HepG2 (cell line): ENCODE data around the gene SECTM1. TPM values are rescaled to one million over a fixed set of nuclear protein-coding genes. Genes with fewer than 3 reads are reported as not detected.

ENCODE experiments used
- ATAC-seq: fragments of 200-7000 bp; cut with Tn5 transposase; 3 replicates; pipeline ENCODE4 v1.9.1; 2020; ENCODE audit warnings: mild to moderate bottlenecking, moderate library complexity
- BruUV-seq: library from RNA; stranded (reverse); fragments of 400-500 nt; replicated peaks from 2 replicates; lab custom pipeline; 2021; lab: Mats Ljungman, UMichigan
- CTCF ChIA-PET: fragments of 300-600 bp; formaldehyde crosslinking; extraction: SDS; loops from one replicate; lab custom pipeline; 2021; ENCODE audit warnings: low total read pairs, inconsistent platforms, low intra/inter-chr PET ratio; lab: Yijun Ruan, JAX
- POLR2A ChIA-PET: fragments of 350-600 bp; sonication (Branson Sonifier 250); formaldehyde crosslinking; loops from one replicate; lab custom pipeline; 2020; ENCODE audit warnings: antibody characterized with exemption, inconsistent platforms; lab: Yijun Ruan, JAX
- DNase-seq: peaks from one replicate; pipeline ENCODE4 v3.0.0-alpha.2; 2015; ENCODE audit warnings: low spot score
- FAIRE-seq: peaks from 3 replicates; lab custom pipeline; 2011; peaks lifted over from hg19 to GRCh38; lab: Jason Lieb, UNC
- H2AFZ ChIP-seq: one replicate; pipeline ENCODE4 v1.6.1; 2011; ENCODE audit warnings: low read length, inconsistent platforms
- H3K27ac ChIP-seq: fragments of 300-600 bp; 3 replicates; pipeline ENCODE4 v1.8.0; 2011; ENCODE audit warnings: mixed run types, mild to moderate bottlenecking, mixed read lengths, low read length, inconsistent platforms; ENCODE audit not compliant: insufficient read depth; ENCODE audit errors: extremely low read length
- H3K27me3 ChIP-seq, 2 experiments: fragments of 200-600 bp in 1 of 2; 2 replicates in 1 of 2; 3 replicates in 1 of 2; pipeline versions ENCODE4 v1.6.0 to v1.8.0; 2011; ENCODE audit warnings: low read length in 2 of 2, mild to moderate bottlenecking in 2 of 2, moderate library complexity in 2 of 2, inconsistent platforms in 1 of 2; ENCODE audit not compliant: insufficient read depth in 2 of 2, control insufficient read depth in 1 of 2
- H3K36me3 ChIP-seq, 2 experiments: fragments of 200-600 bp in 1 of 2; replicated peaks in 1 of 2; 2 replicates in 1 of 2; 3 replicates in 1 of 2; pipeline versions ENCODE4 v1.5.1 to v1.8.0; 2011; ENCODE audit warnings: low read length in 2 of 2, inconsistent platforms in 1 of 2; ENCODE audit not compliant: insufficient read depth in 2 of 2, control insufficient read depth in 1 of 2
- H3K4me1 ChIP-seq: 2 replicates; pipeline ENCODE4 v1.5.1; 2012; ENCODE audit warnings: low read length, inconsistent platforms; ENCODE audit not compliant: insufficient read depth
- H3K4me2 ChIP-seq: 2 replicates; pipeline ENCODE4 v1.6.0; 2011; ENCODE audit warnings: low read depth, low read length, inconsistent platforms
- H3K4me3 ChIP-seq, 3 experiments: fragments of 200-600 bp in 1 of 3; sonication (generic), shearing (Covaris generic) in 1 of 3; replicated peaks in 1 of 3; 2 replicates each; pipeline ENCODE4 v1.5.1; 2011 to 2016; ENCODE audit warnings: low read length in 3 of 3, inconsistent platforms in 2 of 3, low read depth in 2 of 3, mild to moderate bottlenecking in 2 of 3, control low read depth in 1 of 3, mixed read lengths in 1 of 3; ENCODE audit not compliant: insufficient read depth in 1 of 3
- H3K79me2 ChIP-seq: one replicate; pipeline ENCODE4 v1.6.1; 2011; ENCODE audit warnings: low read length, inconsistent platforms; ENCODE audit not compliant: insufficient read depth
- H3K9ac ChIP-seq: 2 replicates; pipeline ENCODE4 v1.6.0; 2011; ENCODE audit warnings: mild to moderate bottlenecking, low read depth, low read length, inconsistent platforms; ENCODE audit not compliant: insufficient read depth
- H3K9me3 ChIP-seq: 2 replicates; pipeline ENCODE4 v1.5.1; 2012; ENCODE audit warnings: mild to moderate bottlenecking, low read length
- H4K20me1 ChIP-seq: 2 replicates; pipeline ENCODE4 v1.6.0; 2011; ENCODE audit warnings: inconsistent platforms, mild to moderate bottlenecking, low read length, moderate library complexity; ENCODE audit not compliant: insufficient read depth
- AGO2 ChIP-seq: fragments of 200-400 bp; formaldehyde crosslinking; optimal IDR thresholded peaks from 2 replicates; pipeline ENCODE3; 2017; ENCODE audit warnings: mild to moderate bottlenecking, low read depth, low read length, moderate library complexity
- ATF7 ChIP-seq, 2 experiments: fragments of 450-650 bp in 1 of 2; sonication (generic) in 1 of 2; formaldehyde crosslinking in 1 of 2; IDR thresholded peaks; 2 replicates each; pipeline versions ENCODE4 v1.4.0 to v1.6.1; 2016 to 2020; ENCODE audit warnings: antibody characterized with exemption in 1 of 2, mild to moderate bottlenecking in 1 of 2, missing genetic modification reagents in 1 of 2
- ERF ChIP-seq: IDR thresholded peaks from 2 replicates; pipeline ENCODE4 v1.6.1; 2018; ENCODE audit warnings: missing biosample characterization, missing genetic modification reagents
- SRSF4 ChIP-seq: fragments of 200-400 bp; formaldehyde crosslinking; IDR thresholded peaks from one replicate; pipeline ENCODE4 v1.6.1; 2018; ENCODE audit warnings: mild to moderate bottlenecking, low read depth, low read length, moderate library complexity; ENCODE audit not compliant: poor library complexity, severe bottlenecking
- ZNF350 ChIP-seq: sonication (generic); formaldehyde crosslinking; IDR thresholded peaks from 2 replicates; pipeline ENCODE4 v1.4.0; 2020; ENCODE audit warnings: mild to moderate bottlenecking, low read depth, missing genetic modification reagents, borderline replicate concordance
- ZNF383 ChIP-seq: sonication (generic); formaldehyde crosslinking; IDR thresholded peaks from 2 replicates; pipeline ENCODE4 v1.4.0; 2020; ENCODE audit warnings: missing genetic modification reagents, mild to moderate bottlenecking, borderline replicate concordance
- ZNF678 ChIP-seq: sonication (generic); formaldehyde crosslinking; IDR thresholded peaks from 2 replicates; pipeline ENCODE4 v1.4.0; 2020; ENCODE audit warnings: mild to moderate bottlenecking, missing genetic modification reagents
- WGBS: methylation state at CpG from one replicate; pipeline ENCODE4 v1.1.6; 2017; ENCODE audit warnings: low lambda C conversion rate; 5-methylcytosine and 5-hydroxymethylcytosine counted together
- in situ Hi-C: cut with HindIII; loops from 2 replicates; pipeline ENCODE4 v1.10.0; 2017; ENCODE audit warnings: low pct_unique_long_range_greater_than_20kb; ENCODE audit not compliant: extremely low pct_ligation_motif_present
- intact Hi-C: fragments of 100-400 bp; cut with micrococcal nuclease; formaldehyde crosslinking; loops from one replicate; pipeline ENCODE4 v1.10.0; 2022; ENCODE audit not compliant: unreplicated experiment
- polyA plus RNA-seq, 8 experiments: library from polyadenylated mRNA; depleted of rRNA in 3 of 8; stranded (reverse) in 7 of 8; unstranded in 1 of 8; fragments of >200 nt; fragmentation: Illumina TruSeq in 4 of 8; extraction: Trizol in 4 of 8; gene quantifications; 2 replicates each; pipeline versions ENCODE4 v1.2.1 to v1.2.3, GENCODE V29; 2011 to 2016; ENCODE audit warnings: low read depth in 4 of 8, missing spikeins in 1 of 8, mixed read lengths in 1 of 8; ENCODE audit not compliant: insufficient read depth in 1 of 8
- total RNA-seq, 5 experiments: library from RNA; depleted of rRNA; stranded (reverse); fragments of >200 nt; fragmentation: Illumina TruSeq; extraction: Trizol; gene quantifications; 2 replicates each; pipeline ENCODE4 v1.2.3, GENCODE V29; 2016; ENCODE audit warnings: low read depth in 1 of 5

Gene SECTM1
- total and polyA plus RNA-seq, 2 of the 13 experiments (the other 11 are each of a cell fraction or from before 2014, with no cell fraction given) = 3.5 to 5.3 TPM

- no peak overlapping the region for H2AFZ ChIP-seq
- TF ChIP-seq ERF = no peak
- no peak for TF ChIP-seq ZNF350 (CRISPR knock-in tag)
- TF ChIP-seq ZNF678 (CRISPR knock-in tag) = no peak
- no peak for TF ChIP-seq ZNF383 (CRISPR knock-in tag)
- TF ChIP-seq ATF7 (IDR thresholded peaks at IDR 0.05) = no peak
- TF ChIP-seq ATF7 (CRISPR knock-in tag; IDR thresholded peaks at IDR 0.05) = no peak
- peak; percentile 21 for TF ChIP-seq AGO2
- no peak for TF ChIP-seq SRSF4
- H4K20me1 ChIP-seq = no peaks in the 10 kb centered on the region
- 92% methylated on average over 28 of the region's 28 CpGs for WGBS
- ChIA-PET POLR2A (interaction anchor here (1.2 to 20.8 kb wide), 3 partner anchors 22 to 31 kb away, joined by 7 to 270 read pairs (median 54); no protein-coding TSS in a partner anchor), CTCF (interaction anchor here (3.1 kb wide), 1 partner anchor 22 kb away, joined by 26 read pairs; no protein-coding TSS in a partner anchor)
- no peak overlapping the region for H3K4me3 ChIP-seq
- no peaks in the 10 kb centered on the region for H3K27me3 ChIP-seq
- no peaks in the 10 kb centered on the region for H3K9me3 ChIP-seq
- FAIRE-seq (no peak), ATAC-seq (no peak), DNase-seq (no peak)
- in situ Hi-C loops = loop anchor here (5.0 kb wide), 1 partner anchor 80 kb away; no protein-coding TSS in a partner anchor
- H3K4me2 ChIP-seq = no peak overlapping the region
- intact Hi-C loops = no loop called here
- no peaks in the 10 kb centered on the region for H3K36me3 ChIP-seq
- H3K27ac ChIP-seq = no peak overlapping the region
- peaks cover 90% of the 10 kb centered on the region for H3K4me1 ChIP-seq
- BruUV-seq = no TSS peak
- H3K9ac ChIP-seq = no peak overlapping the region
- no peaks in the 10 kb centered on the region for H3K79me2 ChIP-seq
These were observed 10.8 kb downstream of the SECTM1 start for GRCh38 chr17:82322526-82323453.
